ENCODE measurements around the gene ANTXR2. TPM values are rescaled to one million over a fixed set of nuclear protein-coding genes. Genes with fewer than 3 reads are reported as not detected.

The ANTXR2 gene
- total and polyA plus RNA-seq, 9 of the 15 experiments (the other 6 are each of a cell fraction or from before 2014, with no cell fraction given) = 10.1 to 83.8 (median 60.3) TPM

GRCh38 chr4:80016506-80016905 lies 56.5 kb downstream of the ANTXR2 start (continued):
- TF ChIP-seq RBM22 (IDR thresholded peaks at IDR 0.05; ENCODE audit: low read depth, low read length, poor library complexity, severe bottlenecking) = no peak

GRCh38 chr4:80015407-80016189 lies 57.4 kb downstream of the ANTXR2 start:
- H3K9ac ChIP-seq (ENCODE audit: insufficient read depth in 1 of 2, low read depth in 2 of 2, low read length in 2 of 2) = no peak overlapping the region
- DNase-seq (ENCODE audit: extremely low read depth in 1 of 4, low spot score in 3 of 4) (no peak), ATAC-seq (no peak), FAIRE-seq (no peak)
- 86% methylated on average over 1 of the region's 2 CpGs for WGBS (ENCODE audit: insufficient coverage, low coverage, missing lambda C conversion rate)
- CTCF ChIA-PET (ENCODE audit: low intra/inter-chr PET ratio) = no interaction called here
- BruUV-seq (replicated peaks) = no TSS peak
- no peak overlapping the region for H3K27ac ChIP-seq (ENCODE audit: extremely low read depth, low read depth, low read length)
- no peaks in the 10 kb centered on the region for H3K9me3 ChIP-seq (replicated peaks; ENCODE audit: control insufficient read depth, insufficient read depth, low read depth, low read length)
- H3K4me2 ChIP-seq (ENCODE audit: insufficient read depth, low read length) = no peak overlapping the region
- POLR2A ChIA-PET = interaction anchor here (1.0 kb wide), 1 partner anchor 8 kb away, joined by 3 read pairs; no protein-coding TSS in a partner anchor
- intact Hi-C loops (cut with micrococcal nuclease) = no loop called here
- TF ChIP-seq PCBP2 (IDR thresholded peaks at IDR 0.05; ENCODE audit: low read depth, low read length, poor library complexity, severe bottlenecking) = peak; percentile 91
- TF ChIP-seq PCBP1 (IDR thresholded peaks at IDR 0.05; ENCODE audit: low read depth, low read length, poor library complexity, severe bottlenecking) = peak; percentile 42
- TF ChIP-seq HSF4 (CRISPR knock-in tag; IDR thresholded peaks at IDR 0.05; ENCODE audit: borderline replicate concordance) = no peak
- peaks cover 62% of the 10 kb centered on the region; the same call in 2 of the 3 replicates for H3K36me3 ChIP-seq (ENCODE audit: control insufficient read depth, insufficient read depth, low read length)
- no peak overlapping the region for H2AFZ ChIP-seq (ENCODE audit: low read depth, low read length)
- no peaks in the 10 kb centered on the region for H3K79me2 ChIP-seq (ENCODE audit: control insufficient read depth, insufficient read depth, low read length)
- H3K4me3 ChIP-seq = no peak overlapping the region
- no peaks in the 10 kb centered on the region for H3K9me1 ChIP-seq (ENCODE audit: control insufficient read depth, insufficient read depth, low read length)
- no peaks in the 10 kb centered on the region; a peak in 1 of 5 replicates for H3K4me1 ChIP-seq (replicated peaks in 1 of 2; ENCODE audit: control insufficient read depth in 2 of 2, insufficient read depth in 2 of 2, low read length in 2 of 2)
- H4K20me1 ChIP-seq (replicated peaks; ENCODE audit: control insufficient read depth, insufficient read depth, low read length) = no peaks in the 10 kb centered on the region
- no peaks in the 10 kb centered on the region for H3K27me3 ChIP-seq (ENCODE audit: control insufficient read depth in 2 of 2, insufficient read depth in 2 of 2, low read length in 2 of 2)
- in situ Hi-C loops (cut with MboI) = no loop called here

Data from K562 (cell line).